ENCODE results near the gene MGRN1.
A peak's percentile ranks its signal among the peaks of the same experiment; 100 is the strongest.
"Not testable (repeated sequence)": the region's sequence is repeated elsewhere in the genome, so short reads cannot be mapped to it uniquely, and the experiment has no call there.

The MGRN1 gene

GRCh38 chr16:4734730-4735535 is 110.3 kb downstream of the MGRN1 start:
- DNase-seq (ENCODE audit: low spot score): peak; percentile 76

- no peak for DNase-seq (ENCODE audit: low spot score)
Measured at GRCh38 chr16:4736546-4736945, 111.9 kb downstream of the MGRN1 start.

- no peak for DNase-seq (ENCODE audit: low spot score)
Measured at GRCh38 chr16:4737545-4737944, 112.9 kb downstream of the MGRN1 start.

GRCh38 chr16:4738370-4738769 is 113.7 kb downstream of the MGRN1 start:
- not testable (repeated sequence) for DNase-seq (ENCODE audit: low spot score)

All from cerebellar cortex (tissue), 1 donor.